K562 (cell line): ENCODE data around the gene ZNF569. TPM values are rescaled to one million over a fixed set of nuclear protein-coding genes. Genes with fewer than 3 reads are reported as not detected.
"Not testable (repeated sequence)": the region's sequence is repeated elsewhere in the genome, so short reads cannot be mapped to it uniquely, and the experiment has no call there.

Experiments used
- ATAC-seq: fragments of 200-7000 bp; cut with Tn5 transposase; 3 replicates; pipeline ENCODE4 v1.9.1; 2020; ENCODE audit warnings: moderate library complexity
- BruUV-seq: library from RNA; stranded (reverse); fragments of 400-500 nt; replicated peaks from 2 replicates; lab custom pipeline; 2021; lab: Mats Ljungman, UMichigan
- CTCF ChIA-PET: fragments of 300-600 bp; formaldehyde crosslinking; extraction: SDS; loops from one replicate; lab custom pipeline; 2021; ENCODE audit warnings: low intra/inter-chr PET ratio; lab: Yijun Ruan, JAX
- POLR2A ChIA-PET: fragments of 300-600, 350-650 bp; sonication (Branson Sonifier 250); formaldehyde crosslinking; extraction: SDS; loops from one replicate; lab custom pipeline; 2021; ENCODE audit warnings: antibody characterized with exemption, inconsistent platforms; lab: Yijun Ruan, JAX
- DNase-seq, 4 experiments: peaks; one replicate each; pipeline versions ENCODE4 v3.0.0 to v3.0.0-alpha.2; 2011 to 2018; ENCODE audit warnings: low spot score in 3 of 4, mixed read lengths in 3 of 4; ENCODE audit errors: extremely low read depth in 1 of 4
- FAIRE-seq: peaks from 2 replicates; lab custom pipeline; 2011; peaks lifted over from hg19 to GRCh38; lab: Jason Lieb, UNC
- H2AFZ ChIP-seq: 2 replicates; pipeline ENCODE4 v1.6.0; 2011; ENCODE audit warnings: low read depth, low read length, control low read depth, inconsistent platforms
- H3K27ac ChIP-seq: fragments of 200-600 bp; 3 replicates; pipeline ENCODE4 v1.8.0; 2011; ENCODE audit warnings: low read depth, mild to moderate bottlenecking, control low read depth, inconsistent platforms, low read length, moderate library complexity, mixed read lengths; ENCODE audit errors: extremely low read depth
- H3K27me3 ChIP-seq, 2 experiments: fragments of 300-600 bp in 1 of 2; 2 replicates in 1 of 2; 3 replicates in 1 of 2; pipeline versions ENCODE4 v1.6.0 to v1.8.0; 2011; ENCODE audit warnings: inconsistent platforms in 2 of 2, low read length in 2 of 2, mild to moderate bottlenecking in 1 of 2, mixed read lengths in 1 of 2, moderate library complexity in 1 of 2; ENCODE audit not compliant: control insufficient read depth in 2 of 2, insufficient read depth in 2 of 2
- H3K36me3 ChIP-seq: fragments of 300-600 bp; 3 replicates; pipeline ENCODE4 v1.8.0; 2011; ENCODE audit warnings: mild to moderate bottlenecking, low read length, inconsistent platforms; ENCODE audit not compliant: control insufficient read depth, insufficient read depth
- H3K4me1 ChIP-seq, 2 experiments: fragments of 200-600 bp in 1 of 2; replicated peaks in 1 of 2; 2 replicates in 1 of 2; 3 replicates in 1 of 2; pipeline versions ENCODE4 v1.5.1 to v1.8.0; 2011; ENCODE audit warnings: inconsistent platforms in 2 of 2, low read length in 2 of 2, mild to moderate bottlenecking in 1 of 2, mixed read lengths in 1 of 2, moderate library complexity in 1 of 2; ENCODE audit not compliant: control insufficient read depth in 2 of 2, insufficient read depth in 2 of 2
- H3K4me2 ChIP-seq: 2 replicates; pipeline ENCODE4 v1.6.1; 2011; ENCODE audit warnings: low read length, control low read depth, inconsistent platforms, mixed read lengths; ENCODE audit not compliant: insufficient read depth
- H3K4me3 ChIP-seq: fragments of 200-600 bp; sonication (generic), shearing (Covaris generic); 2 replicates; pipeline ENCODE4 v1.5.1; 2016; ENCODE audit warnings: control low read depth, inconsistent platforms
- H3K79me2 ChIP-seq: fragments of 200-600 bp; 3 replicates; pipeline ENCODE4 v1.8.0; 2011; ENCODE audit warnings: low read length, inconsistent platforms; ENCODE audit not compliant: control insufficient read depth, insufficient read depth
- H3K9ac ChIP-seq, 2 experiments: 2 replicates each; pipeline versions ENCODE4 v1.6.0 to v1.6.1; 2011; ENCODE audit warnings: low read depth in 2 of 2, low read length in 2 of 2, control low read depth in 1 of 2, inconsistent platforms in 1 of 2, mild to moderate bottlenecking in 1 of 2, mixed read lengths in 1 of 2; ENCODE audit not compliant: insufficient read depth in 1 of 2
- H3K9me1 ChIP-seq: one replicate; pipeline ENCODE4 v1.6.0; 2011; ENCODE audit warnings: inconsistent platforms, mild to moderate bottlenecking, low read length, moderate library complexity; ENCODE audit not compliant: control insufficient read depth, insufficient read depth
- H3K9me3 ChIP-seq: replicated peaks from 2 replicates; pipeline ENCODE4 v1.5.1; 2011; ENCODE audit warnings: low read depth, low read length, inconsistent platforms; ENCODE audit not compliant: control insufficient read depth, insufficient read depth
- H4K20me1 ChIP-seq: replicated peaks from 2 replicates; pipeline ENCODE4 v1.6.1; 2011; ENCODE audit warnings: low read length, inconsistent platforms, mixed read lengths; ENCODE audit not compliant: control insufficient read depth, insufficient read depth
- CC2D1A ChIP-seq: fragments of 450-650 bp; IDR thresholded peaks from 2 replicates; pipeline ENCODE4 v1.6.1; 2017; ENCODE audit warnings: mild to moderate bottlenecking
- CEBPG ChIP-seq, 3 experiments: fragments of 200-800 bp in 1 of 3; sonication (Bioruptor generic) in 1 of 3; sonication (generic) in 1 of 3; formaldehyde crosslinking in 1 of 3; IDR thresholded peaks in 2 of 3; conservative IDR thresholded peaks in 1 of 3; 2 replicates each; pipeline versions ENCODE4 v1.6.1 to v1.8.0; 2016 to 2022; ENCODE audit warnings: missing compliant biosample characterization in 2 of 3, missing genetic modification characterization in 2 of 3, mild to moderate bottlenecking in 1 of 3, missing genetic modification reagents in 1 of 3
- PRMT5 ChIP-seq: sonication (generic); formaldehyde crosslinking; IDR thresholded peaks from 2 replicates; pipeline ENCODE4 v1.5.0; 2020; ENCODE audit warnings: missing genetic modification reagents
- WGBS: fragments of 100-300 bp; shearing (Covaris generic); methylation state at CpG from one replicate; pipeline ENCODE4 v1.1.6; 2016; ENCODE audit warnings: low coverage, mixed read lengths; ENCODE audit not compliant: insufficient coverage; ENCODE audit errors: missing lambda C conversion rate; 5-methylcytosine and 5-hydroxymethylcytosine counted together
- in situ Hi-C: fragments of 300-500 bp; cut with MboI; formaldehyde crosslinking; loops from 4 replicates; pipeline ENCODE4 v1.15.0; 2018; ENCODE audit warnings: inconsistent platforms, mixed read lengths
- intact Hi-C: fragments of 100-400 bp; cut with micrococcal nuclease; formaldehyde crosslinking; loops from 2 replicates; pipeline ENCODE4 v1.14.2; 2022
- polyA plus RNA-seq, 8 experiments: library from polyadenylated mRNA; depleted of rRNA in 4 of 8; stranded (reverse) in 5 of 8; unstranded in 3 of 8; fragments of >200 nt; fragmentation: Nextera tagmentation in 2 of 8; fragmentation: Illumina TruSeq in 1 of 8; extraction: Ambion mirVana in 2 of 8; extraction: Trizol in 1 of 8; gene quantifications; 2 replicates each; pipeline versions ENCODE4 v1.2.1 to v1.2.3, GENCODE V29; 2011 to 2014; ENCODE audit warnings: inconsistent platforms in 1 of 8, missing spikeins in 1 of 8
- total RNA-seq, 7 experiments: library from RNA; depleted of rRNA in 6 of 7; stranded (reverse); fragments of >200 nt in 6 of 7; fragmentation: Illumina TruSeq in 2 of 7; extraction: Trizol in 2 of 7; gene quantifications; 2 replicates each; pipeline versions ENCODE4 v1.2.1 to v1.2.3, GENCODE V29; 2011 to 2021; ENCODE audit warnings: low replicate concordance in 1 of 7

ZNF569 gene
- total and polyA plus RNA-seq, 9 of the 15 experiments (the other 6 are each of a cell fraction or from before 2014, with no cell fraction given), result 2.1 to 5.7 (median 4.5) TPM

GRCh38 chr19:37401078-37401477, 66.2 kb downstream of the ZNF569 start:
- Histone ChIP-seq H3K27ac (no peak overlapping the region), H3K79me2 (no peaks in the 10 kb centered on the region), H3K9me3 (no peaks in the 10 kb centered on the region), H2AFZ (no peak overlapping the region), H3K4me1 (no peaks in the 10 kb centered on the region), H3K9ac (no peak overlapping the region), H3K4me3 (no peak overlapping the region), H3K27me3 (no peaks in the 10 kb centered on the region), H3K36me3 (no peaks in the 10 kb centered on the region), H3K9me1 (no peaks in the 10 kb centered on the region), H4K20me1 (no peaks in the 10 kb centered on the region), H3K4me2 (no peak overlapping the region)
- intact Hi-C loops (no loop called here), in situ Hi-C loops (no loop called here)
- ChIA-PET POLR2A (no interaction called here), CTCF (no interaction called here)
- TF ChIP-seq CEBPG (CRISPR knock-in tag; IDR thresholded peaks at IDR 0.05) (no peak), CEBPG (tag; conservative IDR thresholded peaks at IDR 0.05 in 1 of 2, IDR thresholded peaks at IDR 0.05 in 1 of 2) (peak in 1 of 2 experiments; percentile 54; a peak in 1 of 4 replicates), CC2D1A (no peak), PRMT5 (no peak)
- FAIRE-seq (no peak), ATAC-seq (no peak), DNase-seq (no peak)
- no TSS peak for BruUV-seq
- WGBS, result 0% methylated on average over 1 of the region's 1 CpG

GRCh38 chr19:37391399-37391798, 75.8 kb downstream of the ZNF569 start:
- H3K4me1 ChIP-seq, H3K36me3 ChIP-seq, H3K79me2 ChIP-seq, H3K4me3 ChIP-seq, in situ Hi-C loops, POLR2A ChIA-PET, H3K27me3 ChIP-seq, H2AFZ ChIP-seq, H3K27ac ChIP-seq, intact Hi-C loops, H4K20me1 ChIP-seq, H3K9me1 ChIP-seq, ATAC-seq, FAIRE-seq, CTCF ChIA-PET, H3K4me2 ChIP-seq, H3K9ac ChIP-seq, BruUV-seq, DNase-seq, H3K9me3 ChIP-seq: not testable (repeated sequence)
- WGBS, result 0% methylated on average over 6 of the region's 6 CpGs
